ENCODE measurements around the gene GLIPR2. TPM values are rescaled to one million over a fixed set of nuclear protein-coding genes. Genes with fewer than 3 reads are reported as not detected.
A peak's percentile ranks its signal among the peaks of the same experiment; 100 is the strongest.

GLIPR2 gene
- total and polyA plus RNA-seq, 2 donors (not counting 3 experiments of a cell fraction or from before 2014, with no cell fraction given), result 22.0 to 42.4 TPM

GRCh38 chr9:36148311-36149051 is 11.9 kb downstream of the GLIPR2 start:
- peak; percentile 97 for FAIRE-seq
- TF ChIP-seq POLR2A (IDR thresholded peaks at IDR 0.05; ENCODE audit: low read depth, low read length) (no peak), CTCF (IDR thresholded peaks at IDR 0.05; ENCODE audit: extremely low read depth in 1 of 2, insufficient read depth in 1 of 2, low read depth in 1 of 2, low read length in 2 of 2) (no peak), POLR2AphosphoS5 (IDR thresholded peaks at IDR 0.05; ENCODE audit: insufficient read depth, low read depth, low read length) (peak; percentile 49), EZH2 (IDR thresholded peaks at IDR 0.05; ENCODE audit: borderline replicate concordance, low read depth, low read length, severe bottlenecking) (no peak), JUN (IDR thresholded peaks at IDR 0.05; ENCODE audit: borderline replicate concordance, insufficient read depth, insufficient read length, low read depth) (peak; percentile 42), FOS (IDR thresholded peaks at IDR 0.05; ENCODE audit: borderline replicate concordance, insufficient read depth, low read length) (peak; percentile 78)
- Histone ChIP-seq H3K9me1 (replicated peaks; ENCODE audit: control insufficient read depth, extremely low read depth, insufficient read depth, low read length) (no peaks in the 10 kb centered on the region), H2AFZ (ENCODE audit: low read depth, low read length) (no peak overlapping the region), H4K20me1 (replicated peaks; ENCODE audit: control insufficient read depth, extremely low read depth, insufficient read depth, low read length) (no peaks in the 10 kb centered on the region), H3K36me3 (ENCODE audit: control insufficient read depth in 2 of 2, extremely low read depth in 1 of 2, insufficient read depth in 2 of 2, low read length in 2 of 2) (no peaks in the 10 kb centered on the region), H3K9me3 (replicated peaks; ENCODE audit: control insufficient read depth, insufficient read depth, low read length) (no peaks in the 10 kb centered on the region), H3K4me2 (ENCODE audit: insufficient read depth, low read length) (peak overlapping the region; percentile 59), H3K4me1 (ENCODE audit: control insufficient read depth, extremely low read depth, insufficient read depth, low read length) (peaks cover 35% of the 10 kb centered on the region), H3K27me3 (ENCODE audit: control insufficient read depth in 2 of 2, insufficient read depth in 2 of 2, low read length in 2 of 2) (no peaks in the 10 kb centered on the region), H3K79me2 (ENCODE audit: control insufficient read depth, insufficient read depth, low read length) (no peaks in the 10 kb centered on the region), H3K9ac (replicated peaks; ENCODE audit: extremely low read depth, insufficient read depth, low read length) (peak overlapping the region; percentile 18), H3K4me3 (replicated peaks in 1 of 3; ENCODE audit: insufficient read depth in 1 of 3, low read depth in 1 of 3, low read length in 3 of 3) (no peak overlapping the region), H3K27ac (ENCODE audit: insufficient read depth, low read depth, low read length) (peak overlapping the region; percentile 69)
- intact Hi-C loops (cut with micrococcal nuclease) (loop anchor here (2.0 kb wide), 1 partner anchor 14 kb away; no protein-coding TSS in a partner anchor), dilution Hi-C loops (cut with MboI; ENCODE audit: extremely low pct_ligation_motif_present, low sequenced_read_pairs) (no loop called here)
- no TSS peak for BruUV-seq (replicated peaks)
- ChIA-PET POLR2A (interaction anchor here (1.4 kb wide), 1 partner anchor 42 kb away, joined by 4 read pairs; the partner anchor contains the start of gene CLTA), CTCF (interaction anchor here (0.7 to 3.5 kb wide), 11 partner anchors 12 to 194 kb away, joined by 3 to 54 read pairs (median 5); partner anchors contain the start of genes CLTA and GLIPR2)
- peak; percentile 86 for DNase-seq (ENCODE audit: low read depth, low spot score)
